Measurements from ENCODE around the gene INHBC. TPM values are rescaled to one million over a fixed set of nuclear protein-coding genes. Genes with fewer than 3 reads are reported as not detected.

Gene INHBC
- total and polyA plus RNA-seq, 8 donors = 0.37 TPM; not detected in 7

DNA sequence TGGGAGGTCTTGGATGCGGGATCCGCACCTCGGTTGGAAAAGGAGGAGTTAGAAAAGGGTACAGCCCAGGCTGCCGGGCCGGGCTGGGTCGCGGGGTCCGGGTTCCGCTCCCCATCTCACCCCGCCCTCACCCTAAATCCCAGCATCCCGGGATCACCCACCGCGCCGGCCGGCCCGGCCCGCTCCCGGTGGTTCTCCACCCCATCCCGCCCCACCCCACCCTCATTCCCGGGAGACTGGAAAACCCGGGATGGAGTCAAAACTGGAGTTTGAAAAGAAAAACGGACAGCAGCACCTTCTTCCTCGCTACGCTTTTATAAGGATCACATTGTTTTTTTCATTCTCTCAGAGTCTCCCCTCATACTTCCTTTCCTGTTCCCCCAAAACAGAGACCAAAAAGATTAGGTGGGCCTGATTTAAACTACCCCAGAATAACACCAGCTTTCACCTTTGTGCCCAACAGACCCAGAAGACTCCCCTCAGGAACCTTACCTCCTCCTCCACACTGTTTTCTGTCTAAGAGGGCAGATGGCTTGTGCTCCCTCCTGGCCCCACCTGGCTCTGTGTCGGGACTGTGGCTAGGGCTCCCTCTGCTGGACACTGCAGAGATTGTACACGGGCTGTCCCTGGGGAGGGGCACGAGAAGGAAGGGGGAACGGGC lies 27.8 kb downstream of the INHBC start:
- intact Hi-C loops (cut with DNase I; ENCODE audit: low total_unique reads) = no loop called here
- TF ChIP-seq POLR2AphosphoS5 (IDR thresholded peaks at IDR 0.05) (peak in 2 of 3 donors; percentile 38 to 49), EP300 (IDR thresholded peaks at IDR 0.05) (no peak), POLR2A (IDR thresholded peaks at IDR 0.05) (no peak)
- TF ChIP-seq, protein P1, sequence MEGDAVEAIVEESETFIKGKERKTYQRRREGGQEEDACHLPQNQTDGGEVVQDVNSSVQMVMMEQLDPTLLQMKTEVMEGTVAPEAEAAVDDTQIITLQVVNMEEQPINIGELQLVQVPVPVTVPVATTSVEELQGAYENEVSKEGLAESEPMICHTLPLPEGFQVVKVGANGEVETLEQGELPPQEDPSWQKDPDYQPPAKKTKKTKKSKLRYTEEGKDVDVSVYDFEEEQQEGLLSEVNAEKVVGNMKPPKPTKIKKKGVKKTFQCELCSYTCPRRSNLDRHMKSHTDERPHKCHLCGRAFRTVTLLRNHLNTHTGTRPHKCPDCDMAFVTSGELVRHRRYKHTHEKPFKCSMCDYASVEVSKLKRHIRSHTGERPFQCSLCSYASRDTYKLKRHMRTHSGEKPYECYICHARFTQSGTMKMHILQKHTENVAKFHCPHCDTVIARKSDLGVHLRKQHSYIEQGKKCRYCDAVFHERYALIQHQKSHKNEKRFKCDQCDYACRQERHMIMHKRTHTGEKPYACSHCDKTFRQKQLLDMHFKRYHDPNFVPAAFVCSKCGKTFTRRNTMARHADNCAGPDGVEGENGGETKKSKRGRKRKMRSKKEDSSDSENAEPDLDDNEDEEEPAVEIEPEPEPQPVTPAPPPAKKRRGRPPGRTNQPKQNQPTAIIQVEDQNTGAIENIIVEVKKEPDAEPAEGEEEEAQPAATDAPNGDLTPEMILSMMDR (IDR thresholded peaks at IDR 0.05) = peak in 5 of 7 experiments; percentile 86 to 94 (median 92)
- peaks cover 30 to 44% (median 40%) of the 10 kb centered on the region in 4 donors for H3K4me1 ChIP-seq
- 0 to 1% (median 0%) methylated on average over 20 to 28 of the region's 28 CpGs for WGBS, 5 donors
- H3K27me3 ChIP-seq = peaks cover 0 to 31% (median 13%) of the 10 kb centered on the region in 3 donors
- H3K4me3 ChIP-seq = peak overlapping the region; percentile 55 to 69 (median 61)
- peak overlapping the region; percentile 48 to 81 (median 79) for H3K27ac ChIP-seq
- DNase-seq = peak; percentile 87 to 96
- no peaks in the 10 kb centered on the region for H3K9me3 ChIP-seq
- no peaks in the 10 kb centered on the region for H3K36me3 ChIP-seq

DNA sequence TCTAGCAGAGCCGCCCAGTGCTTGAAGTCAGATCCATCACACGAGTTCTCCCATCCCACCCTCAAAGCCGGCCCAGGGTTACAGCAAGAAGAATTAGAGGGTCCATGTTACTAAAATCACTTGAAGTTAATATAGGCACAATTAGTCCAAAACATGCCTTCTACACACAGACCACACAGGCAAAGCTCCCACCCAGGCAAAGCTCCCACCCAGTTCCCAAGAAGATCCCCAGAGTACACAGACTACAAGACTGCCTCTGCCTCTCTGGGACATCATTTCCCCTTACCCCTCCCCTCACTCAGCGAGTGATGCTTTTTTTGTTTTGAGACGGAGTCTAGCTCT lies 28.3 kb downstream of the INHBC start:
- intact Hi-C loops (cut with DNase I; ENCODE audit: low total_unique reads) = no loop called here

DNA sequence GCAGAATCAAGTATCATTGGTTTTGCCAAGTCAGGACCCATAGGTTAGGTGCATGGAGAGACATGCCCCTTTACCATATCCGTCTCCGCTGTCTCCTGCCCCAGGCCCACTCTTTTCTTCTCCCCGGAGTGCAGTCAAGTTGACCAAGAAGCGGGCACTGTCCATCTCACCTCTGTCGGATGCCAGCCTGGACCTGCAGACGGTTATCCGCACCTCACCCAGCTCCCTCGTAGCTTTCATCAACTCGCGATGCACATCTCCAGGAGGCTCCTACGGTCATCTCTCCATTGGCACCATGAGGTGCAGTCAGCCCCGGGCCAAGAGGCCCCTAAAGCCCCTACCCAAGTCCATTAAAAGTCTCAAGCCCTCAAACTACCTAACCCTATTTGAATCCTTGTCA lies 30.0 kb downstream of the INHBC start:
- H3K4me3 ChIP-seq = no peak overlapping the region
- H3K9me3 ChIP-seq = no peaks in the 10 kb centered on the region
- peaks cover 0 to 51% (median 13%) of the 10 kb centered on the region in 3 donors for H3K27me3 ChIP-seq
- no peak overlapping the region for H3K27ac ChIP-seq
- WGBS, 5 donors = 90 to 94% (median 92%) methylated on average over 12 of the region's 12 CpGs
- peaks cover 30 to 36% (median 35%) of the 10 kb centered on the region in 4 donors for H3K4me1 ChIP-seq
- intact Hi-C loops (cut with DNase I; ENCODE audit: low total_unique reads) = no loop called here
- peaks cover 0 to 9% (median 0%) of the 10 kb centered on the region in 4 donors for H3K36me3 ChIP-seq
- TF ChIP-seq, protein P1 (IDR thresholded peaks at IDR 0.05) = no peak
- TF ChIP-seq EP300 (IDR thresholded peaks at IDR 0.05) (no peak), POLR2A (IDR thresholded peaks at IDR 0.05) (no peak), POLR2AphosphoS5 (IDR thresholded peaks at IDR 0.05) (no peak)
- DNase-seq = no peak

More for the DNA sequence above, 28.3 kb downstream of the INHBC start:
- Histone ChIP-seq H3K36me3 (no peaks in the 10 kb centered on the region), H3K4me3 (peak overlapping the region in 3 of 4 donors; percentile 55 to 69 (median 55)), H3K27ac (peak overlapping the region in 4 of 5 donors; percentile 71 to 81 (median 79)), H3K9me3 (no peaks in the 10 kb centered on the region), H3K27me3 (peaks cover 0 to 36% (median 13%) of the 10 kb centered on the region in 3 donors), H3K4me1 (peaks cover 30 to 44% (median 40%) of the 10 kb centered on the region in 4 donors)
- DNase-seq = no peak
- TF ChIP-seq, protein P1 (IDR thresholded peaks at IDR 0.05) = peak in 2 of 7 experiments; percentile 1 to 32
- TF ChIP-seq EP300 (IDR thresholded peaks at IDR 0.05) = no peak
- TF ChIP-seq POLR2AphosphoS5 (IDR thresholded peaks at IDR 0.05) = no peak
- TF ChIP-seq POLR2A (IDR thresholded peaks at IDR 0.05) = no peak
- 22 to 31% (median 30%) methylated on average over 5 of the region's 5 CpGs for WGBS, 5 donors

DNA sequence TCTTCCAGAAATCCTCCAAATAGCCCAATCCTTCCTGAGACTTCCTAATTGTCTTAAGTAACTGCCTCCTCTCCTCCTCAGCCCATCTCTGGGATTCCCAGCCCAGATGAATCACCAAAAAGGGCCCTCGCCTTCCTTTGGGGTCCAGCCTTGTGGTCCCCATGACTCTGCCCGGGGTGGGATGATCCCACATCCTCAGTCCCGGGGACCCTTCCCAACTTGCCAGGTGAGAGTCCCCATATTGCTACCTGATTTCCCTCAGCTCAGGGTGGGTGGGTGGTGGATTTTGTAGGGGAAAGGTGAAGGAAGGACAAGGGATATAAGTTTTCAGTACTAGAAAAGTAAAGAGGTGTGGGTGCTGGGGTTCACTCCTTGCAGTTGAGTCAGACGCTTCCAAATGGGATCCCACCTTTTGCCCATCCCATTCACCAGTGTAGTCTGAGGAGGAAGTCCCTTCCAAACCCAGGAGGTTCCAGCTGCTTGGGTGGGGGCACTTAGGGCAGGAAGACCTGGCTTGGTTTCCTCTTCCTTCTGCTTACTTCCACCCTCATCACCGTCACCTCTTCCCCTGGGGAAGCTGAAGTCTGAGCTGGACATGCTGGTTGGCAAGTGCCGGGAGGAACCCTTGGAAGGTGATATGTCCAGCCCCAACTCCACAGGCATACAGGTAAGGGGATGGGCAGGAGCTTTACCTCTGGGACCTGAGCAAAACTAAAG lies 30.6 kb downstream of the INHBC start:
- no peak overlapping the region for H3K27ac ChIP-seq
- H3K9me3 ChIP-seq = no peaks in the 10 kb centered on the region
- intact Hi-C loops (cut with DNase I; ENCODE audit: low total_unique reads) = no loop called here
- H3K27me3 ChIP-seq = peaks cover 0 to 51% (median 13%) of the 10 kb centered on the region in 3 donors
- no peak for DNase-seq
- H3K4me1 ChIP-seq = peaks cover 26 to 31% (median 29%) of the 10 kb centered on the region in 4 donors
- H3K36me3 ChIP-seq = peaks cover 0 to 14% (median 1%) of the 10 kb centered on the region in 4 donors
- WGBS, 5 donors = 82 to 89% (median 83%) methylated on average over 6 of the region's 6 CpGs
- TF ChIP-seq POLR2A (IDR thresholded peaks at IDR 0.05) = no peak
- TF ChIP-seq EP300 (IDR thresholded peaks at IDR 0.05) = no peak
- TF ChIP-seq, protein P1 (IDR thresholded peaks at IDR 0.05) = no peak
- no peak for TF ChIP-seq POLR2AphosphoS5 (IDR thresholded peaks at IDR 0.05)
- H3K4me3 ChIP-seq = no peak overlapping the region

Measured in stomach (tissue), 9 donors.